Tibial artery (tissue), 4 donors: ENCODE measurements around the gene MAML1.

Experiments used
- DNase-seq, 2 donors: peaks; one replicate each; pipeline ENCODE4 v3.0.0-alpha.2; 2019
- H3K27ac ChIP-seq, 2 donors: fragments of 200-600 bp; sonication (generic) in 1 of 2; 1 replicate in 1 of 2; 2 replicates in 1 of 2; pipeline ENCODE4 v1.5.1; 2018 to 2019; ENCODE audit warnings: mild to moderate bottlenecking in 1 of 2
- H3K27me3 ChIP-seq, 2 donors: fragments of 200-600 bp; sonication (generic) in 1 of 2; one replicate each; pipeline versions ENCODE4 v1.5.1 to v1.6.0; 2016 to 2019
- H3K36me3 ChIP-seq, 3 donors: fragments of 200-600 bp; sonication (generic) in 2 of 3; one replicate each; pipeline ENCODE4 v1.5.1; 2016 to 2019; ENCODE audit warnings: mild to moderate bottlenecking in 2 of 3
- H3K4me1 ChIP-seq, 4 donors: fragments of 200-600 bp; sonication (generic) in 2 of 4; 1 replicate in 3 of 4; 2 replicates in 1 of 4; pipeline ENCODE4 v1.5.1; 2016 to 2019
- H3K4me3 ChIP-seq, 2 donors: fragments of 200-600 bp; sonication (generic) in 1 of 2; 1 replicate in 1 of 2; 2 replicates in 1 of 2; pipeline ENCODE4 v1.5.1; 2018 to 2019; ENCODE audit warnings: mild to moderate bottlenecking in 2 of 2
- H3K9me3 ChIP-seq, 3 donors: fragments of 200-600 bp; sonication (generic) in 1 of 3; one replicate each; pipeline ENCODE4 v1.5.1; 2016 to 2019
- CTCF ChIP-seq, 2 experiments: fragments of 200-600 bp in 1 of 2; fragments of 450-650 bp in 1 of 2; IDR thresholded peaks; one replicate each; pipeline ENCODE4 v1.5.1; 2017 to 2019; ENCODE audit warnings: antibody characterized with exemption in 2 of 2, mild to moderate bottlenecking in 1 of 2, moderate library complexity in 1 of 2
- intact Hi-C: fragments of 100-400 bp; cut with DNase I; formaldehyde crosslinking; loops from one replicate; pipeline ENCODE4 v1.15.0; 2023; ENCODE audit warnings: low total_unique reads

The MAML1 gene

DNA sequence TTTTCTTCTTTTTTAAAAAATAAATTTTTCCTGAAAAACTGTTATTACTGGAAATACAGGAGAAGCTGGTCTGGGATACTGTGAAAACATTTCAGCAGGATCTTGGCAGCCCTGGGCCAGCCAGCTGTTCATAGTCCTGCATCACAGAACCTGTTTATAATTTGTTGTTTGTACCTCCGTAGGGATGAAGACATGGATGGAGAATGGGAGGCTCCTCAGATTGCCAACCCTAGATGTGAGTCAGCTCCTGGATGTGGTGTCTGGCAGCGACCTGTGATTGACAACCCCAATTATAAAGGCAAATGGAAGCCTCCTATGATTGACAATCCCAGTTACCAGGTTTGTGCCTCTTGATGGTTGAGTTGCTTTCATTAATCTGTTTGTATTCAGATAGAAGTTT lies 12.4 kb upstream of the MAML1 start:
- Histone ChIP-seq H3K27me3 (no peaks in the 10 kb centered on the region), H3K4me1 (no peaks in the 10 kb centered on the region), H3K27ac (no peak overlapping the region), H3K4me3 (no peak overlapping the region), H3K36me3 (peaks cover 87 to 98% (median 88%) of the 10 kb centered on the region in 3 donors), H3K9me3 (no peaks in the 10 kb centered on the region)
- no peak for DNase-seq
- intact Hi-C loops = no loop called here
- no peak for TF ChIP-seq CTCF (IDR thresholded peaks at IDR 0.05)

- no peaks in the 10 kb centered on the region for H3K27me3 ChIP-seq
- no peak for DNase-seq
- H3K4me1 ChIP-seq = no peaks in the 10 kb centered on the region
- no peak overlapping the region for H3K4me3 ChIP-seq
- no peaks in the 10 kb centered on the region for H3K9me3 ChIP-seq
- intact Hi-C loops = no loop called here
- peaks cover 95 to 99% (median 96%) of the 10 kb centered on the region in 3 donors for H3K36me3 ChIP-seq
- no peak for TF ChIP-seq CTCF (IDR thresholded peaks at IDR 0.05)
- no peak overlapping the region for H3K27ac ChIP-seq
Measured at GRCh38 chr5:179724163-179724562, 8.5 kb upstream of the MAML1 start.

- H3K36me3 ChIP-seq = peaks cover 75 to 78% (median 77%) of the 10 kb centered on the region in 3 donors
- H3K27me3 ChIP-seq = no peaks in the 10 kb centered on the region
- intact Hi-C loops = no loop called here
- peaks cover 0 to 9% (median 7%) of the 10 kb centered on the region in 4 donors for H3K4me1 ChIP-seq
- TF ChIP-seq CTCF (IDR thresholded peaks at IDR 0.05) = no peak
- DNase-seq = no peak
- H3K4me3 ChIP-seq = no peak overlapping the region
- no peak overlapping the region for H3K27ac ChIP-seq
- H3K9me3 ChIP-seq = no peaks in the 10 kb centered on the region
Measured at GRCh38 chr5:179727106-179727505, 5.5 kb upstream of the MAML1 start.

GRCh38 chr5:179729303-179729702 lies 3.3 kb upstream of the MAML1 start:
- Histone ChIP-seq H3K9me3 (no peaks in the 10 kb centered on the region), H3K4me3 (no peak overlapping the region), H3K4me1 (peaks cover 0 to 17% (median 13%) of the 10 kb centered on the region in 4 donors), H3K27ac (no peak overlapping the region), H3K36me3 (peaks cover 53 to 56% (median 55%) of the 10 kb centered on the region in 3 donors), H3K27me3 (no peaks in the 10 kb centered on the region)
- DNase-seq = no peak
- intact Hi-C loops = no loop called here
- no peak for TF ChIP-seq CTCF (IDR thresholded peaks at IDR 0.05)

- intact Hi-C loops = no loop called here
- Histone ChIP-seq H3K9me3 (no peaks in the 10 kb centered on the region), H3K36me3 (peaks cover 48 to 52% (median 51%) of the 10 kb centered on the region in 3 donors), H3K27ac (no peak overlapping the region), H3K27me3 (no peaks in the 10 kb centered on the region), H3K4me1 (peaks cover 0 to 21% (median 18%) of the 10 kb centered on the region in 4 donors), H3K4me3 (no peak overlapping the region)
- TF ChIP-seq CTCF (IDR thresholded peaks at IDR 0.05) = no peak
- no peak for DNase-seq
Measured at GRCh38 chr5:179729727-179730126, 2.9 kb upstream of the MAML1 start.

DNA sequence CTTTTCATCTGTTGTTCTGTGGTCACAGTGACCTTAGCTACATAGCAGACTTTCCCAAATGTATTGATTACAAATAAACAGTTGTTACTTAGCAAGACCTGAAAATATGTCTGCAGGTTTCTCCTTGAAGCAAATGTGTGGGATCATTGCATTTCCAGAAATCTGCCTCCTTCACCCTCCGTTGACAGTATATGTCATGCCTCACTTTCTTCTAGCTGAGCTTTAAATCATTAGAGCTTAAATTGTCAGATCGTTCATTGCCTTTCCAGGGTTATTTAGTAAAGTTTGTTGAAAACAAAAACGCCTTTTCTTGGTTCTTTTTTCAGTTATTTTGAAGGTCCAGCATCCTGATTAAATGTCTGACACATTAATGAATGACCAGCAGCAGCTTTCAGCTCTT lies 2.3 kb upstream of the MAML1 start:
- intact Hi-C loops = no loop called here
- Histone ChIP-seq H3K27me3 (no peaks in the 10 kb centered on the region), H3K36me3 (peaks cover 42 to 46% (median 45%) of the 10 kb centered on the region in 3 donors), H3K4me3 (no peak overlapping the region), H3K4me1 (peaks cover 0 to 28% (median 24%) of the 10 kb centered on the region in 4 donors), H3K27ac (no peak overlapping the region), H3K9me3 (no peaks in the 10 kb centered on the region)
- no peak for DNase-seq
- TF ChIP-seq CTCF (IDR thresholded peaks at IDR 0.05) = no peak
